Activated CD4-positive, CD25-positive, alpha-beta regulatory T cell treated with anti-CD3 and anti-CD28 coated beads, Interleukin-2, amount 50 U/mL, for 16 hours (primary cell): ENCODE results near the gene TIE1.

Experiments
- DNase-seq: peaks from one replicate; pipeline ENCODE4 v3.0.0-alpha.2; 2020; ENCODE audit warnings: low read depth, low spot score

The TIE1 gene

GRCh38 chr1:43338001-43338400 lies 37.2 kb downstream of the TIE1 start:
- no peak for DNase-seq

GRCh38 chr1:43339584-43340232 lies 38.9 kb downstream of the TIE1 start:
- DNase-seq: no peak

GRCh38 chr1:43340559-43340958 lies 39.8 kb downstream of the TIE1 start:
- no peak for DNase-seq

- DNase-seq: no peak
Measured at GRCh38 chr1:43344267-43344850, 43.6 kb downstream of the TIE1 start.

GRCh38 chr1:43345120-43345519 lies 44.3 kb downstream of the TIE1 start:
- DNase-seq: no peak

GRCh38 chr1:43346636-43347035 lies 45.9 kb downstream of the TIE1 start:
- no peak for DNase-seq

GRCh38 chr1:43348343-43348808 lies 47.6 kb downstream of the TIE1 start:
- DNase-seq: no peak

GRCh38 chr1:43348809-43349593 lies 48.2 kb downstream of the TIE1 start:
- DNase-seq: no peak

GRCh38 chr1:43349594-43350306 lies 49.0 kb downstream of the TIE1 start:
- DNase-seq: no peak

GRCh38 chr1:43350976-43351375 lies 50.2 kb downstream of the TIE1 start:
- DNase-seq: no peak

- no peak for DNase-seq
Measured at GRCh38 chr1:43351421-43352350, 50.9 kb downstream of the TIE1 start.

- no peak for DNase-seq
Measured at GRCh38 chr1:43352351-43352705, 51.5 kb downstream of the TIE1 start.

- no peak for DNase-seq
Measured at GRCh38 chr1:43352881-43353280, 52.1 kb downstream of the TIE1 start.

- no peak for DNase-seq
Measured at GRCh38 chr1:43354471-43354870, 53.7 kb downstream of the TIE1 start.

- no peak for DNase-seq
Measured at GRCh38 chr1:43354936-43355335, 54.2 kb downstream of the TIE1 start.

- no peak for DNase-seq
Measured at GRCh38 chr1:43357251-43357650, 56.5 kb downstream of the TIE1 start.

GRCh38 chr1:43358121-43358745 lies 57.5 kb downstream of the TIE1 start:
- no peak for DNase-seq

GRCh38 chr1:43358746-43359693 lies 58.2 kb downstream of the TIE1 start, which contains the start of gene CDC20:
TSS of gene CDC20 (plus strand) at chr1:43358981. CDS start at chr1:43359216, 235 bp downstream.
- DNase-seq: peak; percentile 96

- DNase-seq: no peak
Measured at GRCh38 chr1:43359696-43360095, 58.9 kb downstream of the TIE1 start.
